HepG2 (cell line): Measurements from ENCODE around the gene NRGN. TPM values are rescaled to one million over a fixed set of nuclear protein-coding genes. Genes with fewer than 3 reads are reported as not detected.

Experiments used
- BORCS8-MEF2B ChIP-seq: sonication (generic); formaldehyde crosslinking; IDR thresholded peaks from 2 replicates; pipeline ENCODE4 v1.8.0; 2022; ENCODE audit warnings: mild to moderate bottlenecking, missing genetic modification reagents
- GZF1 ChIP-seq: sonication (generic); formaldehyde crosslinking; IDR thresholded peaks from 2 replicates; pipeline ENCODE4 v1.5.1; 2020; ENCODE audit warnings: mild to moderate bottlenecking, missing genetic modification reagents
- HES4 ChIP-seq: sonication (generic); formaldehyde crosslinking; IDR thresholded peaks from 2 replicates; pipeline ENCODE4 v1.9.0; 2021; ENCODE audit warnings: mild to moderate bottlenecking, missing genetic modification reagents, borderline replicate concordance
- MAX ChIP-seq: IDR thresholded peaks from 2 replicates; pipeline ENCODE4 v1.6.1; 2012; ENCODE audit warnings: inconsistent platforms
- MXD4 ChIP-seq: IDR thresholded peaks from 2 replicates; pipeline ENCODE4 v1.6.1; 2016; ENCODE audit warnings: mild to moderate bottlenecking, missing biosample characterization, missing genetic modification reagents
- MYNN ChIP-seq: sonication (generic); formaldehyde crosslinking; IDR thresholded peaks from 2 replicates; pipeline ENCODE4 v1.4.0; 2020; ENCODE audit warnings: mild to moderate bottlenecking, low read depth, missing genetic modification reagents
- NFAT5 ChIP-seq: sonication (generic); formaldehyde crosslinking; IDR thresholded peaks from 2 replicates; pipeline ENCODE4 v1.4.0; 2020; ENCODE audit warnings: missing genetic modification reagents
- NR2F1 ChIP-seq, 2 experiments: fragments of 450-650 bp in 1 of 2; formaldehyde crosslinking in 1 of 2; IDR thresholded peaks; 2 replicates each; pipeline versions ENCODE4 v1.5.0 to v1.6.1; 2016 to 2020; ENCODE audit warnings: mild to moderate bottlenecking in 1 of 2, missing compliant biosample characterization in 1 of 2, missing genetic modification reagents in 1 of 2, moderate library complexity in 1 of 2
- PRDM15 ChIP-seq: sonication (generic); formaldehyde crosslinking; IDR thresholded peaks from 2 replicates; pipeline ENCODE4 v1.4.0; 2020; ENCODE audit warnings: missing genetic modification reagents
- TCF7L2 ChIP-seq: IDR thresholded peaks from 2 replicates; pipeline ENCODE4 v1.6.1; 2011; ENCODE audit warnings: mild to moderate bottlenecking, low read depth, low read length, moderate library complexity
- ZBTB42 ChIP-seq: sonication (generic); formaldehyde crosslinking; IDR thresholded peaks from 2 replicates; pipeline ENCODE4 v1.5.0; 2020; ENCODE audit warnings: mild to moderate bottlenecking, missing genetic modification reagents
- ZFY ChIP-seq: sonication (generic); formaldehyde crosslinking; IDR thresholded peaks from 2 replicates; pipeline ENCODE4 v1.4.0; 2020; ENCODE audit warnings: missing genetic modification reagents
- ZMAT3 ChIP-seq: sonication (generic); formaldehyde crosslinking; conservative IDR thresholded peaks from 2 replicates; pipeline ENCODE4 v1.7.0; 2021; ENCODE audit warnings: missing genetic modification reagents
- ZNF337 ChIP-seq: sonication (generic); formaldehyde crosslinking; IDR thresholded peaks from 2 replicates; pipeline ENCODE4 v1.5.1; 2020; ENCODE audit warnings: missing genetic modification reagents, low read depth, mild to moderate bottlenecking, borderline replicate concordance
- ZNF552 ChIP-seq: sonication (generic); formaldehyde crosslinking; IDR thresholded peaks from 2 replicates; pipeline ENCODE4 v1.9.0; 2022; ENCODE audit warnings: missing genetic modification reagents, mild to moderate bottlenecking, borderline replicate concordance
- ZNF607 ChIP-seq: sonication (generic); formaldehyde crosslinking; IDR thresholded peaks from 2 replicates; pipeline ENCODE4 v1.5.1; 2020; ENCODE audit warnings: missing genetic modification reagents, mild to moderate bottlenecking, borderline replicate concordance
- ZNF879 ChIP-seq: sonication (generic); formaldehyde crosslinking; IDR thresholded peaks from 2 replicates; pipeline ENCODE4 v1.8.1; 2023; ENCODE audit warnings: missing genetic modification reagents
- polyA plus RNA-seq, 8 experiments: library from polyadenylated mRNA; depleted of rRNA in 3 of 8; stranded (reverse) in 7 of 8; unstranded in 1 of 8; fragments of >200 nt; fragmentation: Illumina TruSeq in 4 of 8; extraction: Trizol in 4 of 8; gene quantifications; 2 replicates each; pipeline versions ENCODE4 v1.2.1 to v1.2.3, GENCODE V29; 2011 to 2016; ENCODE audit warnings: low read depth in 4 of 8, missing spikeins in 1 of 8, mixed read lengths in 1 of 8; ENCODE audit not compliant: insufficient read depth in 1 of 8
- total RNA-seq, 5 experiments: library from RNA; depleted of rRNA; stranded (reverse); fragments of >200 nt; fragmentation: Illumina TruSeq; extraction: Trizol; gene quantifications; 2 replicates each; pipeline ENCODE4 v1.2.3, GENCODE V29; 2016; ENCODE audit warnings: low read depth in 1 of 5

The NRGN gene
- total and polyA plus RNA-seq, 2 of the 13 experiments (the other 11 are each of a cell fraction or from before 2014, with no cell fraction given), result 0.22 TPM; not detected in 1

- TF ChIP-seq NFAT5 (CRISPR knock-in tag) (peak; percentile 87; the same call in 1 of the 2 replicates), ZNF879 (CRISPR knock-in tag) (peak; percentile 89), ZMAT3 (CRISPR knock-in tag) (peak; percentile 89), ZNF337 (no peak), GZF1 (CRISPR knock-in tag) (0 out of 2 replicates have a peak, but pooled peaks have one; percentile 55), ZNF607 (CRISPR knock-in tag) (0 out of 2 replicates have a peak, but pooled peaks have one; percentile 32), BORCS8-MEF2B (CRISPR knock-in tag) (0 out of 2 replicates have a peak, but pooled peaks have one; percentile 22), ZBTB42 (0 out of 2 replicates have a peak, but pooled peaks have one; percentile 71), MXD4 (CRISPR knock-in tag) (peak; percentile 44; the same call in 1 of the 2 replicates), TCF7L2 (no peak), ZNF552 (CRISPR knock-in tag) (0 out of 2 replicates have a peak, but pooled peaks have one; percentile 58), PRDM15 (CRISPR knock-in tag) (0 out of 2 replicates have a peak, but pooled peaks have one; percentile 14), HES4 (CRISPR knock-in tag) (0 out of 2 replicates have a peak, but pooled peaks have one; percentile 22), NR2F1 (CRISPR knock-in tag; IDR thresholded peaks at IDR 0.05) (no peak), MYNN (CRISPR knock-in tag) (0 out of 2 replicates have a peak, but pooled peaks have one; percentile 55), ZFY (peak; percentile 83), MAX (peak; percentile 84)
Measured at GRCh38 chr11:124759266-124760204, 19.8 kb downstream of the NRGN start (continued).
